ENCODE data around the gene KRTAP6-3.

- TF ChIP-seq PATZ1 (CRISPR knock-in tag; IDR thresholded peaks at IDR 0.05; ENCODE audit: borderline replicate concordance): no peak
- no peak for TF ChIP-seq ZNF70 (CRISPR knock-in tag; IDR thresholded peaks at IDR 0.05)
- no peak for TF ChIP-seq SNAI2 (CRISPR knock-in tag; IDR thresholded peaks at IDR 0.05)
- no peak for TF ChIP-seq ISL1 (CRISPR knock-in tag; IDR thresholded peaks at IDR 0.05)
- TF ChIP-seq ZFP30 (CRISPR knock-in tag; IDR thresholded peaks at IDR 0.05): no peak
- TF ChIP-seq ZC3H10 (CRISPR knock-in tag; IDR thresholded peaks at IDR 0.05): no peak
These were observed 9.4 kb upstream of the KRTAP6-3 start for GRCh38 chr21:30582870-30583269.
